Measurements from ENCODE around the gene PPP6R3.

PPP6R3 gene, protein sequence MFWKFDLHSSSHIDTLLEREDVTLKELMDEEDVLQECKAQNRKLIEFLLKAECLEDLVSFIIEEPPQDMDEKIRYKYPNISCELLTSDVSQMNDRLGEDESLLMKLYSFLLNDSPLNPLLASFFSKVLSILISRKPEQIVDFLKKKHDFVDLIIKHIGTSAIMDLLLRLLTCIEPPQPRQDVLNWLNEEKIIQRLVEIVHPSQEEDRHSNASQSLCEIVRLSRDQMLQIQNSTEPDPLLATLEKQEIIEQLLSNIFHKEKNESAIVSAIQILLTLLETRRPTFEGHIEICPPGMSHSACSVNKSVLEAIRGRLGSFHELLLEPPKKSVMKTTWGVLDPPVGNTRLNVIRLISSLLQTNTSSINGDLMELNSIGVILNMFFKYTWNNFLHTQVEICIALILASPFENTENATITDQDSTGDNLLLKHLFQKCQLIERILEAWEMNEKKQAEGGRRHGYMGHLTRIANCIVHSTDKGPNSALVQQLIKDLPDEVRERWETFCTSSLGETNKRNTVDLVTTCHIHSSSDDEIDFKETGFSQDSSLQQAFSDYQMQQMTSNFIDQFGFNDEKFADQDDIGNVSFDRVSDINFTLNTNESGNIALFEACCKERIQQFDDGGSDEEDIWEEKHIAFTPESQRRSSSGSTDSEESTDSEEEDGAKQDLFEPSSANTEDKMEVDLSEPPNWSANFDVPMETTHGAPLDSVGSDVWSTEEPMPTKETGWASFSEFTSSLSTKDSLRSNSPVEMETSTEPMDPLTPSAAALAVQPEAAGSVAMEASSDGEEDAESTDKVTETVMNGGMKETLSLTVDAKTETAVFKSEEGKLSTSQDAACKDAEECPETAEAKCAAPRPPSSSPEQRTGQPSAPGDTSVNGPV

DNA sequence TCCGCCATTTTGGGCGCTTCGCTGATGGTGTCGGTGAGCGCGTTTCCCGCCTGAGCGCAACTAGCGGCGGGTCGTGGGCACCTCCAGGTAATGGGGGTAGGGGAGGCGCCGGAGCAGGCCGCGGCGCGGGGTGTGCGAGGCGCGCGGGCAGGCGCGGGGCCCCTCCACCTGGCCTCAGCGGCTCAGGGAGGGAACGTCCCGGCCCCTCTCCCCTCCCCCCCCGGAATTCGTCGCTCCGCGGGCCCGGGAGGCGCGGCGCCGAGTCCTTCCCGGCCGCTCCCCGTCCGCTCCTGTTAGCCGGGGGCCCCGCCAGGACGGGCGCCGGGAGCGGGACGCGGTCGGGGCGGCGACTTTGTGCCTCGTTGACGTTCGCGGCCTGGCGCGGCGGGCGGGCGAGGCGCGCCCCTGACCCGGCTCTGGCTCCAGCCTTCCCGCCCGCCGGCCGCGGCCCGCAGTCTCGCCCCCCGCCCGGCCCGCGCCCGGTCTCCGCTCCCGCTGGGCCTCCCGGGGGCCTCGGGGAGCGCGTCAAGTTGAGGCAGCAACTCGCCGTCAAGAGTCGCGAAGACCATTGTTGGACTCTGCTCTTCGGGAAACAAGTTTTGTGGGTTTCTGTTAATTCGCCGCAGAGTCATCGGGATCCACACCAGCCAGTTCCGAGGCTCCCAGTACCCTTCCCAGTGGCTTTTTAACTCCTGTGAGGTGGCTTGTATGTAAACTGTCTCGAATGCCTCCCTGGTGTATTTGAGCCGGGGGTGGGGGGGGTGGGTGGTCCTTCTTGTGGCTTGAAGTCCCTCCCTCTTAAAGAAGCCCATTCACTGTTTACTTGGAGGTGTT, at the start of gene PPP6R3:
PPP6R3 (plus strand) TSS at position 12 of the 834 bp plus-strand sequence. CDS start 76,913 bp downstream, outside the sequence.
- Histone ChIP-seq H3K27ac (peak within 1 kb of the TSS; percentile 88), H3K36me3 (replicated peaks) (no peaks in the 10 kb centered on the region), H3K4me3 (ENCODE audit: low read depth, low read length) (peak within 1 kb of the TSS; percentile 82), H3K27me3 (replicated peaks) (no peaks in the 10 kb centered on the region)
- DNase-seq, result no peak
- in situ Hi-C loops (cut with HindIII; ENCODE audit: low pct_ligation_motif_present, low sequenced_read_pairs), result no loop called here
- TF ChIP-seq, protein P1, sequence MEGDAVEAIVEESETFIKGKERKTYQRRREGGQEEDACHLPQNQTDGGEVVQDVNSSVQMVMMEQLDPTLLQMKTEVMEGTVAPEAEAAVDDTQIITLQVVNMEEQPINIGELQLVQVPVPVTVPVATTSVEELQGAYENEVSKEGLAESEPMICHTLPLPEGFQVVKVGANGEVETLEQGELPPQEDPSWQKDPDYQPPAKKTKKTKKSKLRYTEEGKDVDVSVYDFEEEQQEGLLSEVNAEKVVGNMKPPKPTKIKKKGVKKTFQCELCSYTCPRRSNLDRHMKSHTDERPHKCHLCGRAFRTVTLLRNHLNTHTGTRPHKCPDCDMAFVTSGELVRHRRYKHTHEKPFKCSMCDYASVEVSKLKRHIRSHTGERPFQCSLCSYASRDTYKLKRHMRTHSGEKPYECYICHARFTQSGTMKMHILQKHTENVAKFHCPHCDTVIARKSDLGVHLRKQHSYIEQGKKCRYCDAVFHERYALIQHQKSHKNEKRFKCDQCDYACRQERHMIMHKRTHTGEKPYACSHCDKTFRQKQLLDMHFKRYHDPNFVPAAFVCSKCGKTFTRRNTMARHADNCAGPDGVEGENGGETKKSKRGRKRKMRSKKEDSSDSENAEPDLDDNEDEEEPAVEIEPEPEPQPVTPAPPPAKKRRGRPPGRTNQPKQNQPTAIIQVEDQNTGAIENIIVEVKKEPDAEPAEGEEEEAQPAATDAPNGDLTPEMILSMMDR (IDR thresholded peaks at IDR 0.05; ENCODE audit: low read depth, low read length, missing control alignments), result no peak

DNA sequence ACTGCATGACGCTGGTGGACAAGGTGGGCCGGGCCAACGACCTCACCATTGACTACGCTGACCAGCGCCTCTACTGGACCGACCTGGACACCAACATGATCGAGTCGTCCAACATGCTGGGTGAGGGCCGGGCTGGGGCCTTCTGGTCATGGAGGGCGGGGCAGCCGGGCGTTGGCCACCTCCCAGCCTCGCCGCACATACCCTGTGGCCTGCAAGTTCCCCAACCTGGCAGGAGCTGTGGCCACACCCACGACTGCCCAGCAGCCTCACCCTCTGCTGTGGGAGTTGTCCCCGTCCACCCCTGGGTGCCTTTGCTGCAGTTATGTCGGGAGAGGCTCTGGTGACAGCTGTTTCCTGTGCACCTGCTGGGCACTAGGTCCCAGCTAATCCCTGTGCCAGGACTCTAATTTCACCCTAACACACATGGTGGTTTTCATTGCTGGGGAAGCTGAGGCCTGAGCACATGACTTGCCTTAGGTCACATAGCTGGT, 49.0 kb upstream of the PPP6R3 start:
- no peak overlapping the region for H3K4me3 ChIP-seq (ENCODE audit: low read depth, low read length)
- in situ Hi-C loops (cut with HindIII; ENCODE audit: low pct_ligation_motif_present, low sequenced_read_pairs), result no loop called here
- peaks cover 31% of the 10 kb centered on the region for H3K36me3 ChIP-seq (replicated peaks)
- TF ChIP-seq, protein P1 (IDR thresholded peaks at IDR 0.05; ENCODE audit: low read depth, low read length, missing control alignments), result no peak
- no peaks in the 10 kb centered on the region for H3K27me3 ChIP-seq (replicated peaks)
- DNase-seq, result no peak
- H3K27ac ChIP-seq, result no peak overlapping the region

DNA sequence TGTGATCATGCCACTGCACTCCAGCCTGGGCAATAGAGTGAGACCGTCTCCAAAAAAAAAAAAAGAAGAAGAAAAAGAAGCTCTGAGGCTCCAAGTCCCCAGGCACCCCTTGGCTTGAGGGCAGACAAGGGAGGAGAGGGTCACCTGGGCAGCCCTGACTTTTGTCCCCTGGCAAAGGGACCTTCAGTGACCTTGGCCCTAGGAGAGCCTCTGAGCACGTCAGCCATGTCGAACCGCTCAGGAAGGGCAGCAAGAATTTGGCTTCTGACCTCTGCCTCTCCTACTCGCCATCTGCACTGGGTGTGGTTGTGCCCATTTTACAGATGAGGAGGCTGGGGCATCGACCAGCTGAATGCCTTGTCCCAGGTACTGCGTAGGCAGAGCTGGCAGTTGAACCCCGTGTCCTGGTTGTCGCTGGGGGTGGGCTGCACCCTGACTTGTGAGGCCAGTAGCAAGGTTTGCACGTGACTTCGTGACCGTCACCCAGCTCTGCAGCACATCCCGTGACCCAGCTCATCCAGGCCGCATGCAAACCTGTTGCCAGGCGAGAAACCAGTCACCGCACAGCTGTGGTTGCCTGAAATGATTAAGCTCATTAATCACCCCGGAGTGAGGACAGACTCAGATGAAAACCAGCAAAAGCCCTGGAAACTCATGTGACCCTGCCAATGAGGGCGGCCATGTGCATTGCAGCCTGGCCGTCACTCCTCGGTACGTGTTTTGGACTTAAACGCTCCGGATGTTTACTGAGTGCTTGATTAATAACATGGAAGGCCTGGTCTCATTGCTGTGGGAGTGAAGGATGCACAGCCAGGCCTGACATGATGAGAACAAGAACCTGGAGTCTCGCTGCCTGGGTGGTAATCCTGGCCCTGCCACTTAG, 47.7 kb upstream of the PPP6R3 start:
- H3K36me3 ChIP-seq (replicated peaks), result peaks cover 30% of the 10 kb centered on the region

DNA sequence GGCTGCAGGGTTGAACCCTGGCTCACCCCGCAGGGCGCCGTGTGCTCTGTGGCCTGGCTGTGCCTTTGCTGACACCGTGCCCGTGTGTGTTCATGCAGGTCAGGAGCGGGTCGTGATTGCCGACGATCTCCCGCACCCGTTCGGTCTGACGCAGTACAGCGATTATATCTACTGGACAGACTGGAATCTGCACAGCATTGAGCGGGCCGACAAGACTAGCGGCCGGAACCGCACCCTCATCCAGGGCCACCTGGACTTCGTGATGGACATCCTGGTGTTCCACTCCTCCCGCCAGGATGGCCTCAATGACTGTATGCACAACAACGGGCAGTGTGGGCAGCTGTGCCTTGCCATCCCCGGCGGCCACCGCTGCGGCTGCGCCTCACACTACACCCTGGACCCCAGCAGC, 47.0 kb upstream of the PPP6R3 start:
- TF ChIP-seq, protein P1 (IDR thresholded peaks at IDR 0.05; ENCODE audit: low read depth, low read length, missing control alignments), result no peak
- no peak overlapping the region for H3K27ac ChIP-seq
- DNase-seq, result no peak
- in situ Hi-C loops (cut with HindIII; ENCODE audit: low pct_ligation_motif_present, low sequenced_read_pairs), result no loop called here
- H3K36me3 ChIP-seq (replicated peaks), result peaks cover 30% of the 10 kb centered on the region
- no peaks in the 10 kb centered on the region for H3K27me3 ChIP-seq (replicated peaks)
- no peak overlapping the region for H3K4me3 ChIP-seq (ENCODE audit: low read depth, low read length)

More for the DNA sequence above, 47.7 kb upstream of the PPP6R3 start:
- TF ChIP-seq, protein P1 (IDR thresholded peaks at IDR 0.05; ENCODE audit: low read depth, low read length, missing control alignments), result no peak
- Histone ChIP-seq H3K4me3 (ENCODE audit: low read depth, low read length) (no peak overlapping the region), H3K27ac (no peak overlapping the region), H3K27me3 (replicated peaks) (no peaks in the 10 kb centered on the region)
- in situ Hi-C loops (cut with HindIII; ENCODE audit: low pct_ligation_motif_present, low sequenced_read_pairs), result no loop called here
- DNase-seq, result no peak
